ENCODE data around the gene DDX10.

GRCh38 chr11:108645970-108646369, 18.9 kb upstream of the DDX10 start:
- TF ChIP-seq, protein P1, sequence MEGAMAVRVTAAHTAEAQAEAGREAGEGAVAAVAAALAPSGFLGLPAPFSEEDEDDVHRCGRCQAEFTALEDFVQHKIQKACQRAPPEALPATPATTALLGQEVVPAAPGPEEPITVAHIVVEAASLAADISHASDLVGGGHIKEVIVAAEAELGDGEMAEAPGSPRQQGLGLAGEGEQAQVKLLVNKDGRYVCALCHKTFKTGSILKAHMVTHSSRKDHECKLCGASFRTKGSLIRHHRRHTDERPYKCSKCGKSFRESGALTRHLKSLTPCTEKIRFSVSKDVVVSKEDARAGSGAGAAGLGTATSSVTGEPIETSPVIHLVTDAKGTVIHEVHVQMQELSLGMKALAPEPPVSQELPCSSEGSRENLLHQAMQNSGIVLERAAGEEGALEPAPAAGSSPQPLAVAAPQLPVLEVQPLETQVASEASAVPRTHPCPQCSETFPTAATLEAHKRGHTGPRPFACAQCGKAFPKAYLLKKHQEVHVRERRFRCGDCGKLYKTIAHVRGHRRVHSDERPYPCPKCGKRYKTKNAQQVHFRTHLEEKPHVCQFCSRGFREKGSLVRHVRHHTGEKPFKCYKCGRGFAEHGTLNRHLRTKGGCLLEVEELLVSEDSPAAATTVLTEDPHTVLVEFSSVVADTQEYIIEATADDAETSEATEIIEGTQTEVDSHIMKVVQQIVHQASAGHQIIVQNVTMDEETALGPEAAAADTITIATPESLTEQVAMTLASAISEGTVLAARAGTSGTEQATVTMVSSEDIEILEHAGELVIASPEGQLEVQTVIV (CRISPR knock-in tag; IDR thresholded peaks at IDR 0.05; ENCODE audit: borderline replicate concordance), result no peak
- no peak for TF ChIP-seq NFIC (IDR thresholded peaks at IDR 0.05)
- TF ChIP-seq, protein P2, sequence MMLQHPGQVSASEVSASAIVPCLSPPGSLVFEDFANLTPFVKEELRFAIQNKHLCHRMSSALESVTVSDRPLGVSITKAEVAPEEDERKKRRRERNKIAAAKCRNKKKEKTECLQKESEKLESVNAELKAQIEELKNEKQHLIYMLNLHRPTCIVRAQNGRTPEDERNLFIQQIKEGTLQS (IDR thresholded peaks at IDR 0.05), result no peak
- TF ChIP-seq, protein P2 (CRISPR knock-in tag; conservative IDR thresholded peaks at IDR 0.05), result no peak
- TF ChIP-seq ZNF764 (CRISPR knock-in tag; IDR thresholded peaks at IDR 0.05; ENCODE audit: low read depth), result no peak
- TF ChIP-seq ELF4 (CRISPR knock-in tag; IDR thresholded peaks at IDR 0.05), result no peak
- no peak for TF ChIP-seq YY1 (IDR thresholded peaks at IDR 0.05; ENCODE audit: borderline replicate concordance in 1 of 3, control insufficient read depth in 1 of 3, extremely low read depth in 1 of 3, insufficient read depth in 3 of 3, insufficient read length in 1 of 3, insufficient replicate concordance in 2 of 3, low read depth in 1 of 3, low read length in 2 of 3)
- TF ChIP-seq ZNF766 (CRISPR knock-in tag; conservative IDR thresholded peaks at IDR 0.05), result no peak
- TF ChIP-seq E2F3 (CRISPR knock-in tag; IDR thresholded peaks at IDR 0.05), result no peak
- TF ChIP-seq RFX7 (CRISPR knock-in tag; IDR thresholded peaks at IDR 0.05), result no peak
- TF ChIP-seq POLR2AphosphoS5 (IDR thresholded peaks at IDR 0.05; ENCODE audit: control insufficient read depth, insufficient read depth, low read depth, low read length), result no peak
- TF ChIP-seq TFAM (CRISPR knock-in tag; conservative IDR thresholded peaks at IDR 0.05), result no peak
